GM19239 (cell line): Measurements from ENCODE around the gene LILRB3.
A peak's percentile ranks its signal among the peaks of the same experiment; 100 is the strongest.
"Not testable (repeated sequence)": the region's sequence is repeated elsewhere in the genome, so short reads cannot be mapped to it uniquely, and the experiment has no call there.

ENCODE experiments used
- DNase-seq: peaks from one replicate; pipeline ENCODE4 v3.0.0; 2011; ENCODE audit warnings: low spot score; ENCODE audit not compliant: insufficient read length
- FAIRE-seq: peaks from 2 replicates; lab custom pipeline; 2011; peaks lifted over from hg19 to GRCh38; lab: Jason Lieb, UNC

The LILRB3 gene

DNA sequence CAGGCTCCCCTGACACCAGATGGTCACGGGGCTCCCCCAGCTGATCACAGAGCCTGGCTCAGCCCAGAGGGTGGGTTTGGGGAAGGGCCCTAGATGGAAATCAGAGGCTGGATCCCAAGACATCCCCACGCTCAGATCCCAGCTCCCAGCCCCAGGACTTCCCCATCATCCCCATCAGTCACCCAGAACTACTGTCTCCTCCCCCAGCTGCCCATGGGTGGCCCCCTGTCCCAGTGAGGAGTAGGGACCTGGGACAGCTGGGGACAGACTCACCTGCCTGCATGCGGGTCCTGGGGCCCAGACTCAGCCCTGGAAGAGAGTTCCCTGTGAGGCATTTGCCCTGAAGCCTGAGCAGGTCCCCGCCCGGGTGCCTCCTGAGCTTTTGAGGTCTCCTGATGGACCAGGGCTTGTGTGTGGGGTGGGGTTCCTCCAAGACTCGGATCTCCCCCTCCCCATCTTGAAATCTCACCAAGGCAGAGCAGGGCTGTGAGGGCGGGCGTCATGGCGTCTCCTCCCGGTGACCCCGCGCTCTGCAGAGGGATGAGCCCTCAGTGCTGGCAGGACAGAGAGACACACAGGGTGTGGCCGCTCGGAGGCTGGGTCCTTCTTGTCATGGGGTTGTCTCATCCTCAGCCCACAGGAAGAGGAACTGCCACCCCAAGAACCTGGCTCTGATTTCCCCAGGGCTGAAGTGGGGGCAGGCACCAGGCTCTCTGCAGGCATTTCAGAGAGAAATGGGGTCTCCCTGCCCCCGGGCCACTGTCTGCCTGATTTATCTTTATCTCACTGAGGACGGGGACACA, at the start of gene LILRB3:
Gene LILRB3 (minus strand): TSS at position 534 of the 803 bp plus-strand sequence. CDS start 31 bp downstream, at position 503.
- not testable (repeated sequence) for FAIRE-seq, DNase-seq

DNA sequence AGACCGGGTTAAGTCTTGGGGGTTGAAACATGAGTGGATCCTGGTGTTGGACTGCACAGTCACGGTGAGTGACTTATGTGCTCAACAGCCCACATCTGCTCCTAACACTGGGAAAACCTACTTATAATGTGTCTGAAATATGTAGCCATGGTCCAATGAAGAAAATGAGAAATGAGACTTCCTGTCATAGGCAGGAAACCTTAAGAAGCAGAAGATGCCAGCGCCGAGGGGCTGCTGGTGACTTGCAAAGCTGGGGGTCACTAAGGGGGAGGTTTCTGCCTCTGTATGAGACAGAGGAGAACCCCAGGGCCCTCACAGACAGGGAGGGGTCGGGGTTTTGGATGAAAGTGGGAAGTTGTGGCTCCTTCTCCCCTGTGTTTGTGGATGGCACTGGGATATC, 49.4 kb upstream of the LILRB3 start:
- FAIRE-seq, DNase-seq: not testable (repeated sequence)

DNA sequence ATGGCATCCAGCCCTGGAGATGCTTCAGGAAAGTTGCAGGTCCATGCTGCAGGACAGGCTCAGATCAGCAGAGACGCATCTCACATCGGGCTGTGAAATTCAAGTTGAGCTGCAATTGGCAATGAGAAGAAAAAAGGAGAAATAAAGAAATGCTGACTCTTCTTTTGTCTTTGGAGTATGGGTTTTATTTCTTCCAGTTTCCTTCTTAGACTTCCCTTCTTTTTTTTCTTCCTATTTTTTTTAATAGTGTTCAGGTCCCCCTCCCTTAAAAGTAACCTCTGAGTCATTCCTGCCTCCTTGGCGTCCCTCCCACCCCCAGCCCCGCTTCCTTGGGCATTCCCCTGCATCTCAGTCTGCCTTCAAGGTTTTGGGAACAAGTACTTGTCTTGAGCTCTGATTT, 48.8 kb upstream of the LILRB3 start:
- FAIRE-seq, DNase-seq: not testable (repeated sequence)

DNA sequence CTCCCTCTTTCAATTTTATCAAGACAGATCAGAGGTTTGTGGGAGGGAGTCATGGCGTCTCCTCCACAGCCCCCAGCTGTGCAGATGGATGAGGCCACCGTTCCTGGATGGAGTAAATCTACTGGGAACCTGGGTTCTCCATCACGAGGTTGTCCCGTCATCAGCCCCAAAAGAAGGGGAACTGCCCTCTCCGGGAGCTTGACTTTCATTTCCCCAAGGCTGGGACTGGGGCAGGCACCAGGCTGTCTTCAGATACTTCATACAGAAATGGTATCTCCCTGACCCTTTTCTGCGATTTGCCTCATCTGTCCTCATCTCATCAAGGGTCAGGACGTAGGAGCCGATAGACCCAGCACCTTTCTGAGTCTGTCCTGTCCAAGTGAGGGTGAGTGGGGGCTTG, 48.3 kb upstream of the LILRB3 start:
- DNase-seq (no peak), FAIRE-seq (no peak)

DNA sequence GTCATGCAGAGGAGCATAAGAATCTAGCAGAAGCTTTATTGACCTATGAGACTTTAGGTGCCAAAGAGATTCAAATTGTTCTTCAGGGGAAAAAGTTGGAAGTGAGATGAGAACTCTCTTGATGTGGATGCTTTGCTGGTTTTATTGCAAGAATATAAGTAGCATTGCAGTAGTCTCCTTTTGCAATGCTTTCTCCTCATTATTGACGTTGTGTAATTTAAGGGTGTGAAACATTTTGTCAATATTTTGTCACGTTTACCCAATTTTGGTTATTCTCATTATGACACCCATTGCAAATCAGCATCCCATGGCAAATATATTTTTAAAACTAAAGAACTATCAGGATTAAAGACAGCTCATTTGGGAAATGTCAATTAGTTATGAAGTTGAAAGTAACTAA, 46.1 kb upstream of the LILRB3 start:
- FAIRE-seq, result no peak
- DNase-seq, result no peak

DNA sequence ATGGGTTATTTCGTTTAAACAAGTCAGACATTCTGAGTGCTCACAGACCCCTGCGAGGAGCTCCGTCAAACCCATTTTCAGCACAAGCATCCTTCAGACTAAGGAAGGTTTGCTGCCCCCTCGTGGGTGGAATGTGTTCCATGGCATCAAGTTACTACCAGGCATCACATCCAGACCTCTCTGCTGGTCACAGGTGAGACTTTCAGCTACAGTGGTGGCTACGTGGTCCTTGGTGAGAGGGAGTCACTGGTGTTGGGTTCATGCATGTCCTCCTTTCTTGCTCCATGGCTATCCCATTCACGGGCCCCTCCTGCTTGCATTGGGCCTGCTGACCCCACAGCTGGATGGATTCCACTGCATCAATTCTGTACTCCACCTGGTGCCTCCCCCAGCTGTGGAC, 43.3 kb upstream of the LILRB3 start:
- FAIRE-seq (peak; percentile 89), DNase-seq (peak; percentile 36)

DNA sequence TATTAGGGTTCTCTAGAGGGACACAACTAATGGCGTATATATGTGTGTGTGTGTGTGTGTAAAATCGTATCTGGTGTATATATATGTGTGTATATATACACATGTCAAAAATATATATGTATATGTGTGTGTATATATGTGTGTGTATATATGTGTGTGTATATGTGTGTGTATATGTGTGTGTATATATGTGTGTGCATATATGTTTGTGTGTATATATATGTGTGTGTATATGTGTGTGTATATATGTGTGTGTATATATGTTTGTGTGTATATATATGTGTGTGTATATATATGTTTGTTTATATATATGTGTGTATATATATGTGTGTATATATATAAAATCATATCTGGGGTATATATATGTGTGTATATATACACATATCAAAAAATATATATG, 39.7 kb upstream of the LILRB3 start:
- FAIRE-seq, result no peak
- no peak for DNase-seq

DNA sequence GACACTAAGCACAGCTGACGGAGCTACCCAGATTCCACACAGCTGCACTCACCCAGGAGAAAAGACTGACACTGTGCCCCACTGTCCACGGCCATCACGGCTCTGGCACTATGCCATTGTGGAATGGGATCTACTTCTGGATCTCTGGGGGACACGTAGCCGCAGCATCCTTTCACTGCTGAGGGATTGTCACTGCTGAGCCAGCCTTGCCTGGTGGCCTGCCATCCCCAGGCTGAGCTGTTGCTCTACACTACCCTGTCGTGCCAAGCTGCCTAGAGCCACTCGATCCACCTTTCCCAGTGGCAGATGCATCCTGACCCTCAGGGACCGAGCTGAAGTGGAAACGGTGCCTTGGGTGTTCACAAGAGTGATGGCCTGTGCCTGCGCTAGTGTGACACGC, 39.3 kb upstream of the LILRB3 start:
- FAIRE-seq (no peak), DNase-seq (no peak)

DNA sequence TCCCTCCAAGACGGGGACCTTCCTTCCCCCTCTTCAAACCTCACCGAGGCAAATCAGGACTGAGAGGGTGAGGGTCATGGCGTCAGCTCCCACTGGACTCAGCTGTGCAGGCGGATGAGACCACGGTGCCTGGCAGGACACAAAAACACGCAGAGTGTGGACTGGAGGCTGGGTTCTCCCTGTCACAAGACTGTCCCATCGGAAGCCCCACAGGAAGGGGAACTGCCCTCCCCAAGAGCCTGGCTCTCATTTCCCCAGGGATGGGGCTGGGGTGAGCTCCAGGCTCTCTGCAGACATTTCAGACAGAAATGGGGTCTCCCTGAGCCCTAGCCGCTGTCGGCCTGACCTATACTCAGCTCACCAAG, 34.3 kb upstream of the LILRB3 start, which contains the start of gene LILRB5:
Gene LILRB5 (minus strand): TSS at position 158 of the 365 bp plus-strand sequence. CDS start 80 bp downstream, at position 78.
- DNase-seq (no peak), FAIRE-seq (no peak)

DNA sequence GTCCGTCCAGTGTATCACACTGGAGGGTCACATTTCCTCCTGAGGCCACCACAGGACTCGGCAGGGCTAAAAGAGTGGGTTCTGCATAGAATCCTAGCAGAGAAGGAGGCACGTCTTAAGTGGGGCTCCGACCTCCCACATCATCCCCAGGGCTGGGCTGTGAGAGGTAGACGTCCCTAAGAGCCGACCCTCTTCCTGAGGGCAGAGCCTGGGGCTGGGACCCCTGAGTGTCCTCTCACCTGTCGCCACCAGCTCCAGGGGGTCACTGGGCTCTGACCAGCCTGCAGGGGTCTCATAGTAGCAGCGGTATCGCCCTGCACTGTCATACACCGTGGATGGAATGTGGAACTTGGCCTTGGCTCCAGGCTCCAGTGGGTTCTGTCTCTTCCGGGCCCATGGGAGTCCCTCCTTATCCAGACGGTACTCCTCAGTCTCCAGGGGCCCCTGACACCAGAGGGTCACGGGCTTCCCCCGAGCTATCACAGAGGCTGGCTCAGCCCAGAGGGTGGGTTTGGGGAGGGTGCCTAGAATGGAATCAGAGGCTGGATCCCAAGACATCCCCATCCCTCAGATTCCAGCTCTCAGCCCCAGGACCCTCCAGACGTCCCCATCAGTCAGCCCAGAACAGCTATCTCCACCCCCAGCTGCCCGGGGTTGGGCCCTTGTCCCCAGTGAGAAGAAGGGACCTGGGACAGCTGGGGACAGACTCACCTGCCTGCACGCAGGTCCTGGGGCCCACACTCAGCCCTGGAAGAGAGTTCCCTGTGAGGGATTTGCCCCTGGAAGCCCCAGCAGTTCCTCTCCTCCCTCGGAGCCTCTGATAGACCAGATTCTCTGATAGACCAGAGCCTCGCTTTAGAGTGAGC, 33.7 kb upstream of the LILRB3 start:
- no peak for FAIRE-seq
- DNase-seq, result no peak

DNA sequence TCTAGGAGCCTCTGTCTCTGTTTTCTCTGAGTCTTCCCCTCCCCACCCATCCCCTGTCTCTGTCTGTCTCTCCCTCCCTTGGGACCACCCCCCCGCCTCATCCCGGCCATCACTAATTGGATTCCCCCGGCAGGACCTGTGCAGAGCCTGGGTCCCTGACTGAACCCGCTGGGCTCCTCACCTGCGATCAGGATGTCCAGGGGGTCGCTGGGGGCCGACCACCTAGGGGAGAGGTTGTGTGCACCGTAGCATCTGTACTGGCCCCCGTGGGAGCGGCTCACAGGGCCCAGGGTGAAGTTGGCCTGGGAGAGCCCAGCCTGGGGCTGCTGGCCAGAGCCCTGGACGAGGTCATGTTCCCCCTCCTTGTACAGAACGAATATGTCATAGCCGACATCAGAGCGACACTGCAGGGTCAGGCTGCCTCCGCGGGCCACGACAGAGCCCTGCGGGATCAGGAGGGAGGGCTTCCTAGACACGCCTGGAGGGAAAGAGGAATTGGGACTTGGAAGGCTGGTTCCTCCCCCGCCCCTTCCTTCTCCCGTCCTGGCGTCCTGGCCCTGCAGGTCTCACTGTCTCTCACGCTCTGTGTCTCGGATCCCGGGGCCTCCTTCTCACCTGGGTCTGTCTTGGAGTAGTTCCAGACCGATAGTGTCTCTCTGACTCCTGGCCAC, 32.4 kb upstream of the LILRB3 start:
- FAIRE-seq (no peak), DNase-seq (no peak)

DNA sequence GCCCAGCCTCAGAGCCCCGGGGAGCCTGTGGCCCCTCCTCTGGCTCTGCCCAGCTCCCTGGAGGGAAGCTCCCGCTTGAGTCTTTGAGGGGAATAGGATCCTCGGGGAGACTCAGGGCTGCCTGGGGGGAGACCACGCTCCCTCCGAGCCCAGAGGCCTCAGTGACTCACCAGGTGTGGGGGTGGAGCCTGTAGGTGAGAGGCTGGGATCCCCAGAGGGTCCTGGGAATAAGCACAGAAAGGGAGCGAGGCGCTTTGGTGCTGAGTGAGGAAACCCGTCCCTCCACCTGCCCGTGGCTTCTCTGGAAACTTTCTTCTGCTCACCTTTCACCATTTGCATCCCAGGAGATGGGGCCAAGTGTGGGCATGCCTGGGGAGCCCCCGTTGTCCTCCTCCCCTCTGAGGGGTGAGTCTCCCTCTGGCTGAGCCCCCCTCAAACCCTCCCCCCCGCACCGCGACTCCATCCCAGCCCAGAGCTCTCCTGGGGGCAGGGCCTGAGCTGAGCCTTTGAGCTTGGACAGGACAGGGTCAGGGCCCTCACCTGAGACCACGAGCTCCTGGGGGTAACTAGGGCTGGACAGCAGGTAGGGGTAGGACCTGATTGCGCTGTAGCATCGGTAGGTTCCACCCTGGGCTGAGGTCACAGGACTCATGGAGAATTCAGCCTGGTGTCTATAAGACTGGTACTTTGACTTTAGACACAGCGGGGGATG, 31.5 kb upstream of the LILRB3 start:
- DNase-seq, result no peak
- no peak for FAIRE-seq

DNA sequence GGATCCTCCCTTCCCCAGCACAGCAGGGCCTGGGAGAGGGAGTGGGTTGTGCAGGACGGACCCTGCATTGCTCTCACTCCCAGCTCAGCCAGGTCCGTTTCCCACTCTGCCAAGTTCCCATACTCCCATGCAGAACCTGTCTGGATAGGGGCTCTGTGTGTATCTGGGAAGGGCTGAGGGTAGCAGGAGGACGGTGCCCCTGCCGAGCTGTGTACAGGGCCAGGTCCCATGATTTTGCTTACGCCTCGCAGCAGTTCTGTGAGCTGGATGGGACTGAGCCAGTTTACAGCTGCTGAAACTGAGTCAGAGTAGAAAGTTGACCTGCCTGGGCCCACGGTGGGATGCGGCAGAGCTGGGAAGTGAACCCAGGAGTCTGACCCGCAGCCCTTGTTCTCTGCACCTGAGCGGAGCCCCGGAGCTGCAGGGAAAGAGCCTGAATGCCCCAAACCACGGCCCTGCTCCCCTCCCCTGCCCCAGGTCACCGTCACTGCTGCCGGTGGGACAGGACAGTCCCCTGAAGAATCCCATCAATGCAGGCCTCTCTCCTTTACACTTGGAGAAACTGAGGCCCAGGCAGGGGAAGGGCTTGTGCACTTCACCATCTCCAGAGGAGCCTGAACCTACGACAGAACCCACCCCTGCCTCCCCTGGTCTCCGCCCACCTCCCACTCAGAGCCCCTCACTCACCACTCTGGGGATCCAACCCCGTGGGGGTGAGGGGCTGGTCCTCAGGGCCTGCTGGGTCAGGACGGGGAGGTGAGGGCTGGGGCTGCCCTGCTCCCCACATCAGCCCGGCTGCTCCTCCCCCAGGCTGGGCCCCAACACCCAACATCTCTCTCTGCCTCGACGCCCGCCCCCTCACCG, 30.8 kb upstream of the LILRB3 start:
- FAIRE-seq, result no peak

DNA sequence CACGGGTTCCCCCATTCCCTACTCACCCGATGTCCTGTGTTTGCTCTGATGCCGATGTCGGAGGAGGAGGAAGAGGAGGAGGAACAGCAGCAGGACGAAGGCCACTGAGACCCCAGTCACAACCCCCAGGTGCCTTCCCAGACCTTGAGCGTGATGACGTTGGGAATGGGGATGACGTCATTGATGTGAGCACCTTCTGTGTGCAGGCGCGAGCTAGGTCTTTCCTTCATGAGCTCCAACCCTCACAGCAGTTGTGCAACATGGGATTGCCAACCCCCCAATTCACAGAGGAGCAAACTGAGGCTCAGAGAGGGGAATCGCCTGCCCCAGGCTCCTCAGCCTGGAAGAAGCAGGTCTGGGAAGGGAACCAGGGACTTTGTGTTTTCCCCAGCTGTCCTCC, 30.0 kb upstream of the LILRB3 start:
- DNase-seq (no peak), FAIRE-seq (no peak)

More for the DNA sequence above, 30.8 kb upstream of the LILRB3 start:
- no peak for DNase-seq

DNA sequence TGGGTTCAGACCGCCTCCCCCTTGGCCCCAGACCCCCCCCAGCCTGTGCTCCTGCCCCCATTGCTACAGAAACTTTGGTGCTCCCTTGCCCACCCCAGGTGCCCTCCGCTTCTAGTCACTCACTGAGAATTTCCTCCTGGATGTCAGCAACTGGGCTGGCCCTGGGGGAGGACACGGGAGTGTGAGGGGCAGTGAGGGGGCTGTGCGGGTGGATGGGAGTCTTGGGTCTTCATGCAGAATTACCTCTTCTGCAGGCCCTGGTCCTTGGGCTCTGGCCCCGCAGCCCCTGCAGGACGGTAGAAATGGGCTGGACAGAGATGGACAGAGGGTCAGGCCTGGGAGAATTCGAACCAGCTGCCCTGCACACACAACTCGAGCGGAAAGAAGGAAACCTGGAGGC, 29.4 kb upstream of the LILRB3 start:
- DNase-seq (no peak), FAIRE-seq (no peak)

DNA sequence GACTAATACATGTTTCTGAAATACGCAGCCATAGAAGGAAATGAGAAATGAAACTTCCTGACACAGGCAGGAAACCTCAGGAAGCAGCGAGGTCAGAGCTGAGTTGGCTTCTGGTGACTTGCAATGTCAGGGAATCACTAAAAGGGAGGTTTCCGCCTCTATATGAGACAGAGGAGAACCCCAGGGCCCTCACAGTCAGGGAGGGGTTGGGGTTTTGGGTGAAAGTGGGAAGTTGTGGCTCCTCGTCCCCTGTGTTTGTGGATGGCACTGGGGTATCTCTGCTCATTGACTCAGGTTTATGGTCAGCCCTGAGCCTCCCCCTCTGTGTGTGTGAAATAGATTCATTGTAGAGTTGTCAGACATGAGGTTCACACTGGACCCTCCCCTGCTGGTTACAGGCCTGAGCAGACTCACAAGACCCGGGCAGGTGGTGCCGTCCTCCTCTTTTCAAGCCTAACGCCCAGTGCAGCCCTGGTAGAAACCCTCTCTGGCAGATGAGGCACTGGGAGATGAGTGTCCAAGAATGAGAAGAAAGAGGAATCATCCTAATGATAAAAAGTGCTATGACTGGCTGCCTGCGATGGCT, 25.3 kb upstream of the LILRB3 start:
- DNase-seq, result no peak
- FAIRE-seq, result no peak

DNA sequence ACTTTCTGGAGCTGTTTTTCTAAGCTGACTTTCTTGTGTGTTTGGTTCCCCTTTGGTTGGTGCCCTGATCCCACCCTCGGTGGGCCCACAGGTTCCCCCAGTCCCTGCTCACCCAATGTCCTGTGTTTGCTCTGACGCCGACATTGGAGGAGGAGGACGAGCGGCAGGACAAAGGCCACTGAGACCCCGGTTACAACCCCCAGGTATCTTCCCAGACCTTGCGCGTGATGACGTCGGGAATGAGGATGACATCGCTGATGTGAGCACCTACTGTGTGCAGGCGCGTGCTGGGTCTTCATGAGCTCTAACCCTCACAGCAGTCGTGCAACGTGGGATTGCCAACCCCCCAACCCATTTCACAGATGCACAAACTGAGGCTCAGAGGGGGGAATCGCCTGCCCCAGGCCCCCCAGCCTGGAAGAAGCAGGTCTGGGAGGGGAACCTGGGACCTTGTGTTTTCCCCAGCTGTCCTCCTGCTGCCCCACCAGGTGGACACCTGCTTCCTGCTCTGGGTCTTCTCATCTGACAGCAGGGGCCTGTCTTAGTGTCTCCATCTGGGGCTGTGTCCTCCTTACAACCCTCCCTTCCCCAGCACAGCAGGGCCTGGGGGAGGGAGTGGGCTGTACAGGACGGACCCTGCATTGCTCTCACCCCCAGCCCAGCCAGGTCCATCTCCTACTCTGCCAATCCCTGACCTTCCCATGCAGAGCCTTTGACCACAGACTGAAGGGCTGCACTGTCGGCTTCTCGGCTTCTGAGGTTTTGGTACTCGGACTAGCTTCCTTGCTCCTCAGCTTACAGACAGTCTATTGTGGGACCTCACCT, 24.5 kb upstream of the LILRB3 start:
- DNase-seq (no peak), FAIRE-seq (no peak)

DNA sequence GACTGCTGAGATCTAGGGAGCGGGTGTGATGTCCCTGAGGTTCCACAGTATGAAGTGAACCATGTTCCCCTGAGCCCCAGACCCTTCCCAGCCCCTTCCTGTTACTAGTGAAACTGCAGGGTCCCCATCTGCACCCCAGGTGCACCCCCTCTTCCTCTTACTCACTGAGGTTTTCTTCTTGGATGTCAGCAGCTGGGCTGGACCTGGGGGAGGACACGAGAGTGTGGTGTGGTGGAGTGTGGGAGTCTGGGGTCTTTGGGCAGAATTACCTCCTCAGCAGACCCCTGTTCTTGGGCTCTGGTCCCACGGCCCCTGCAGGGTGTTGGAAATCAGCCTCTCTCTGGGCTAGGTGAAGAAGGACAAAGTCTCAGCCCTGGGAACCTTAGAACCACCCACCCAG, 23.1 kb upstream of the LILRB3 start:
- DNase-seq, result no peak
- no peak for FAIRE-seq
